ENCODE data around the gene GPR108. TPM values are rescaled to one million over a fixed set of nuclear protein-coding genes. Genes with fewer than 3 reads are reported as not detected.

The GPR108 gene
- total and polyA plus RNA-seq, 2 of the 13 experiments (the other 11 are each of a cell fraction or from before 2014, with no cell fraction given), result 36.4 to 63.0 TPM

DNA sequence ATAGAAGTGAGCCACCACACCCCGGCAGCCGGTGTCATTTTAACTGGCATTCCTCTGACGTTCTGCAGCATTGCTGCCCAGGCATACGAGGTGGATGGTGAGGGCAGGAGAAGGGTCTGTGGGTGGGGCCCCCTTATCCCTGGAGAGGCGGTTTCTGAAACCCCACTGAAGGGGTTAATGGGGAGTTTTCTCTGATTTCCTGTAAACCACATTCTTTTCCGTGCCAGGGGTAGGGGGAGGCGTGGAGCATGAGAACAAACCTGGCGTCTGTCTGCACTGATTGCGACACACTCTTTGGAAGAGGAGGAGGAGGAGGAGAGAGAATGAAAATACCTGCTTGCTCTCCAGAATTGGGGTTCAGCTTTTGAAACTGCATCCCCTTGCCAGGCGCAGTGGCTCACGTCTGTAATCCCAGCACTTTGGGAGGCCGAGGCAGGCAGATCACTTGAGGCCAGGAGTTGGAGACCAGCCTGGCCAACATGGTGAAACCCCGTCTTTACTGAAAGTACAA is 14.2 kb downstream of the GPR108 start (continued):
- peak; percentile 36; the same call in 1 of the 2 replicates for TF ChIP-seq HNF4G (IDR thresholded peaks at IDR 0.05; ENCODE audit: borderline replicate concordance, low read depth, low read length)
- 0 out of 2 replicates have a peak, but pooled peaks have one; percentile 40 for TF ChIP-seq HNF4G (CRISPR knock-in tag; IDR thresholded peaks at IDR 0.05; ENCODE audit: borderline replicate concordance, low read depth)
- TF ChIP-seq TAF15 (IDR thresholded peaks at IDR 0.05; ENCODE audit: low read depth, low read length, poor library complexity, severe bottlenecking), result no peak
- TF ChIP-seq ZFP41 (CRISPR knock-in tag; IDR thresholded peaks at IDR 0.05; ENCODE audit: borderline replicate concordance), result no peak
- TF ChIP-seq FLYWCH1 (CRISPR knock-in tag; IDR thresholded peaks at IDR 0.05), result no peak
- TF ChIP-seq, protein P1, sequence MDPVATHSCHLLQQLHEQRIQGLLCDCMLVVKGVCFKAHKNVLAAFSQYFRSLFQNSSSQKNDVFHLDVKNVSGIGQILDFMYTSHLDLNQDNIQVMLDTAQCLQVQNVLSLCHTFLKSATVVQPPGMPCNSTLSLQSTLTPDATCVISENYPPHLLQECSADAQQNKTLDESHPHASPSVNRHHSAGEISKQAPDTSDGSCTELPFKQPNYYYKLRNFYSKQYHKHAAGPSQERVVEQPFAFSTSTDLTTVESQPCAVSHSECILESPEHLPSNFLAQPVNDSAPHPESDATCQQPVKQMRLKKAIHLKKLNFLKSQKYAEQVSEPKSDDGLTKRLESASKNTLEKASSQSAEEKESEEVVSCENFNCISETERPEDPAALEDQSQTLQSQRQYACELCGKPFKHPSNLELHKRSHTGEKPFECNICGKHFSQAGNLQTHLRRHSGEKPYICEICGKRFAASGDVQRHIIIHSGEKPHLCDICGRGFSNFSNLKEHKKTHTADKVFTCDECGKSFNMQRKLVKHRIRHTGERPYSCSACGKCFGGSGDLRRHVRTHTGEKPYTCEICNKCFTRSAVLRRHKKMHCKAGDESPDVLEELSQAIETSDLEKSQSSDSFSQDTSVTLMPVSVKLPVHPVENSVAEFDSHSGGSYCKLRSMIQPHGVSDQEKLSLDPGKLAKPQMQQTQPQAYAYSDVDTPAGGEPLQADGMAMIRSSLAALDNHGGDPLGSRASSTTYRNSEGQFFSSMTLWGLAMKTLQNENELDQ (CRISPR knock-in tag; IDR thresholded peaks at IDR 0.05; ENCODE audit: borderline replicate concordance), result no peak
- TF ChIP-seq IRX3 (CRISPR knock-in tag; IDR thresholded peaks at IDR 0.05; ENCODE audit: borderline replicate concordance, low read depth), result no peak
- TF ChIP-seq MTF1 (CRISPR knock-in tag; IDR thresholded peaks at IDR 0.05), result no peak
- TF ChIP-seq RFXANK (CRISPR knock-in tag; IDR thresholded peaks at IDR 0.05), result 0 out of 2 replicates have a peak, but pooled peaks have one; percentile 46
- no peak for TF ChIP-seq DNMT3B (CRISPR knock-in tag; conservative IDR thresholded peaks at IDR 0.05)
- no peak for TF ChIP-seq ZFYVE20 (CRISPR knock-in tag; IDR thresholded peaks at IDR 0.05; ENCODE audit: borderline replicate concordance, low read depth)
- TF ChIP-seq PTBP1 (IDR thresholded peaks at IDR 0.05; ENCODE audit: low read depth, low read length, poor library complexity, severe bottlenecking), result no peak
- TF ChIP-seq RFX5 (IDR thresholded peaks at IDR 0.05; ENCODE audit: low read depth, low read length), result no peak
- peak; percentile 90 for TF ChIP-seq SAP130 (CRISPR knock-in tag; IDR thresholded peaks at IDR 0.05; ENCODE audit: low read depth)
- no peak for TF ChIP-seq ATF7 (IDR thresholded peaks at IDR 0.05)
- no peak for TF ChIP-seq ATF7 (CRISPR knock-in tag; IDR thresholded peaks at IDR 0.05)
- no peak for TF ChIP-seq MYC (CRISPR knock-in tag; IDR thresholded peaks at IDR 0.05; ENCODE audit: borderline replicate concordance)
- TF ChIP-seq, protein P2, sequence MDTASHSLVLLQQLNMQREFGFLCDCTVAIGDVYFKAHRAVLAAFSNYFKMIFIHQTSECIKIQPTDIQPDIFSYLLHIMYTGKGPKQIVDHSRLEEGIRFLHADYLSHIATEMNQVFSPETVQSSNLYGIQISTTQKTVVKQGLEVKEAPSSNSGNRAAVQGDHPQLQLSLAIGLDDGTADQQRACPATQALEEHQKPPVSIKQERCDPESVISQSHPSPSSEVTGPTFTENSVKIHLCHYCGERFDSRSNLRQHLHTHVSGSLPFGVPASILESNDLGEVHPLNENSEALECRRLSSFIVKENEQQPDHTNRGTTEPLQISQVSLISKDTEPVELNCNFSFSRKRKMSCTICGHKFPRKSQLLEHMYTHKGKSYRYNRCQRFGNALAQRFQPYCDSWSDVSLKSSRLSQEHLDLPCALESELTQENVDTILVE (CRISPR knock-in tag; IDR thresholded peaks at IDR 0.05), result 0 out of 2 replicates have a peak, but pooled peaks have one; percentile 27
- TF ChIP-seq NR2F6 (IDR thresholded peaks at IDR 0.05), result peak; percentile 82
- TF ChIP-seq NR2F6 (CRISPR knock-in tag; IDR thresholded peaks at IDR 0.05), result peak; percentile 93
- peak; percentile 18; the same call in 1 of the 2 replicates for TF ChIP-seq NKX3-1 (CRISPR knock-in tag; IDR thresholded peaks at IDR 0.05)
- TF ChIP-seq SP5 (CRISPR knock-in tag; IDR thresholded peaks at IDR 0.05; ENCODE audit: borderline replicate concordance, low read depth), result peak; percentile 89
- TF ChIP-seq POGZ (CRISPR knock-in tag; IDR thresholded peaks at IDR 0.05), result no peak; the same call in 1 of the 2 replicates
- TF ChIP-seq ZBTB3 (CRISPR knock-in tag; IDR thresholded peaks at IDR 0.05; ENCODE audit: borderline replicate concordance, low read depth), result no peak
- TF ChIP-seq, protein P3, sequence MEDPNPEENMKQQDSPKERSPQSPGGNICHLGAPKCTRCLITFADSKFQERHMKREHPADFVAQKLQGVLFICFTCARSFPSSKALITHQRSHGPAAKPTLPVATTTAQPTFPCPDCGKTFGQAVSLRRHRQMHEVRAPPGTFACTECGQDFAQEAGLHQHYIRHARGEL (CRISPR knock-in tag; IDR thresholded peaks at IDR 0.05), result no peak
- TF ChIP-seq AHR (CRISPR knock-in tag; IDR thresholded peaks at IDR 0.05), result 0 out of 2 replicates have a peak, but pooled peaks have one; percentile 44
- peak; percentile 47; the same call in 1 of the 2 replicates for TF ChIP-seq ZFP37 (CRISPR knock-in tag; IDR thresholded peaks at IDR 0.05; ENCODE audit: borderline replicate concordance)
- TF ChIP-seq, protein P4, sequence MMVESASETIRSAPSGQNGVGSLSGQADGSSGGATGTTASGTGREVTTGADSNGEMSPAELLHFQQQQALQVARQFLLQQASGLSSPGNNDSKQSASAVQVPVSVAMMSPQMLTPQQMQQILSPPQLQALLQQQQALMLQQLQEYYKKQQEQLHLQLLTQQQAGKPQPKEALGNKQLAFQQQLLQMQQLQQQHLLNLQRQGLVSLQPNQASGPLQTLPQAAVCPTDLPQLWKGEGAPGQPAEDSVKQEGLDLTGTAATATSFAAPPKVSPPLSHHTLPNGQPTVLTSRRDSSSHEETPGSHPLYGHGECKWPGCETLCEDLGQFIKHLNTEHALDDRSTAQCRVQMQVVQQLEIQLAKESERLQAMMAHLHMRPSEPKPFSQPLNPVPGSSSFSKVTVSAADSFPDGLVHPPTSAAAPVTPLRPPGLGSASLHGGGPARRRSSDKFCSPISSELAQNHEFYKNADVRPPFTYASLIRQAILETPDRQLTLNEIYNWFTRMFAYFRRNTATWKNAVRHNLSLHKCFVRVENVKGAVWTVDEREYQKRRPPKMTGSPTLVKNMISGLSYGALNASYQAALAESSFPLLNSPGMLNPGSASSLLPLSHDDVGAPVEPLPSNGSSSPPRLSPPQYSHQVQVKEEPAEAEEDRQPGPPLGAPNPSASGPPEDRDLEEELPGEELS (CRISPR knock-in tag; IDR thresholded peaks at IDR 0.05), result peak; percentile 71; the same call in 1 of the 2 replicates
